Astrocyte of the cerebellum (primary cell): ENCODE results near the gene TMA7B.
A peak's percentile ranks its signal among the peaks of the same experiment; 100 is the strongest.

Experiments
- DNase-seq: peaks from one replicate; pipeline ENCODE4 v3.0.0-alpha.2; 2011; ENCODE audit warnings: low read depth
- H3K4me3 ChIP-seq: 2 replicates; pipeline ENCODE4 v1.5.1; 2011; ENCODE audit warnings: mild to moderate bottlenecking, low read depth, low read length, moderate library complexity
- CTCF ChIP-seq: IDR thresholded peaks from 2 replicates; pipeline ENCODE4 v1.5.1; 2012; ENCODE audit warnings: low read length, low read depth, moderate library complexity, mild to moderate bottlenecking; ENCODE audit errors: missing control alignments
- in situ Hi-C: cut with HindIII; loops from 2 replicates; pipeline ENCODE4 v1.10.0; 2017; ENCODE audit warnings: low sequenced_read_pairs

TMA7B gene

DNA sequence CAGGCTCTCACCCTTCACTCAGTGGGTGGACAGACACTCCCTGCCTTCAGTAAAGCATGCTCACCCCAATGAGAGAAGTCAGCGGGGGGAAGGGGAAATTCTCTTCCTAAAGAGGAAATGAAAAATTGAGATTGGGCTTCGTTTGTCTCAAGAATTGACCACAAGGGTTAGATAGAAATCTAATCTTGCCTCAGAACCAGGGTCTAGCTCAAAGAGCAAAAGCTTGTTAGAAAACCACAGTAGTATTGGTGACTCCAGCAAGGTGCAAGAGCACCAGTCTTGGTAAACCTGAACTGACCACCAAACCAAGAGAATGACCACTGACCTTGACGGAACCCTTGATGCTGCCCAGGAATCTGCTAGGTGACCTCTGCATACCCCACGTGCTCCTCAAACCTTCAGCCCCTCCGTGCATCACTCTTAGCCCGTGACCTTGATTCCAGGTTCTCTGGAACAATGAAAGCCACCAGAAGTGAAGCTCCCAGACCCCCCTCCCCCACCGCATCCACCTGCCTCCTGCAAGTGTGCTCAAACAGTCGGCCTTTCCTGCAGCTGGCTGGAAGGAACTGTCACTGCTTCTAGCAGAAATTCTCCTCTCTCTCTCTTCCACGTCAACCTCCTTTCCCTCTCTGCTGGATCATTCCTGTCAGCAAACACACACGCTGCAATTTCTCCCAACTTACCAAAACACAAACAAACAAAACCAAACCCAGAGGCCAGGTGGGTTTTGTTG, 3.1 kb upstream of the TMA7B start:
- in situ Hi-C loops, result no loop called here
- TF ChIP-seq CTCF, result no peak
- no peak overlapping the region for H3K4me3 ChIP-seq
- DNase-seq, result no peak

- H3K4me3 ChIP-seq, result no peak overlapping the region
- in situ Hi-C loops, result no loop called here
- no peak for TF ChIP-seq CTCF
- DNase-seq, result no peak
These were observed 2.0 kb upstream of the TMA7B start for GRCh38 chr22:39958009-39958711.

- no peak for TF ChIP-seq CTCF
- in situ Hi-C loops, result no loop called here
These were observed 1.1 kb upstream of the TMA7B start for GRCh38 chr22:39958949-39959639.

DNA sequence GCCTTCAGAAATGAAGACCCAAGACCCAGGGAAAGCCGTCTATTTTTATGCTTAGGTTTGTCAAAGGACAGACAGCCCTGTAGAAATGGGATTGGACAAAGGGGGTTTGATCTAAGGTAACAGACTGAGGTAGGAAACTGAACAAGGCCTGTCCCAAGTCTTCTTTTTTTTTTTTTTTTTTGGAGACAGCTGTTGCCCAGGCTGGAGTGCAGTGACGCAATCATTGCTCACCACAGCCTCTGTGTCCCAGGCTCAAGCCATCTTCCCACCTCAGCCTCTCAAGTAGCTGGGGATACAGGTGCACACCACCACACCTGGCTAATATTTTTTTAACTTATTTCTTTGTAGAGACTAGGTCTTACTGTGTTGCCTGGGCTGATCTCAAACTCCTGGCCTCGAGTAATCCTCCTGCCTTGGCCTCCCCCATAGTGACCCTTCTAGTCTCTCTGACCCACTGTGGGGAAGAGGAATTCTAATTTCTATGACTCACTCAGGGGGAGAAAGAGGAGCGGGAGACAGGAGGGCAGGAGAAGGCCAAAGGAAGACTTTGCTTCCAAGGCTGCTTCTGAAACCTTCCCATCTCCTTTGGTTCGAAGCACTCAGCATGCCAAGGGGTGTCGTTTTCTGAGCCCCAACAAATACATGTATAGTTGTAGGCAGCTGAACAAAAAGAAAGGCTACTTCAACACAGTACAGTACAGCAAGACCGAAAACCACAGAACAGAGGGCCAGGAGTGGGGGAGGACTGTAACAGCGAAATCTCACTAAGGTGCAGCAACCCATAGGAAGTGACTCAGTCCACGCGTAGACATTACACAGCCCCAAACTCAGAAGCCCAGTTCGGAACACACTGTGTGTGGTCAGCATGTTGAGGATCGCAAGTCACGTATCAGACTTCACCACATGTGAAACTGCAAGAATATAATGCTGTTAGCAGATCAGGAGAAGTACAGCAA, 872 bp downstream of the TMA7B start:
- no peak overlapping the region for H3K4me3 ChIP-seq
- in situ Hi-C loops, result no loop called here
- TF ChIP-seq CTCF, result no peak
- peak; percentile 96 for DNase-seq

More at GRCh38 chr22:39958949-39959639, 1.1 kb upstream of the TMA7B start:
- no peak overlapping the region for H3K4me3 ChIP-seq
- no peak for DNase-seq

DNA sequence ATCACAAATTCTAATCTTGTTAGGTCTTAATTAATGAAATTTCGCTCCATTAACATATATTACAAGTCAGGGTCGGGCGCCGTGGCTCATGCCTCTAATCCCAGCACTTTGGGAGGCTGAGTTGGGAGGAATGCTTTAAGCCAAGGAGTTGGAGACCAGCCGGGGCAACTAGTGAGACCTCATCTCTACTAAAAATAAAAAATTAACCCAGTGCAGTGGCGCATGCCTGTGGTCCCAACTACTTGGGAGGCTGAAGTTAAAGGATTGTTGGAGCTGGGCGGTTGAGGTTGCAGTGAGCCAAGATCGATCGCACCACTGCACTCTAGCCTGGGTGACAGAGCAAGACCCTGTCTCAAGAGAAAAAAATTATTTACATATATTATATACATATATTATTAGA, 1.9 kb downstream of the TMA7B start:
- in situ Hi-C loops, result no loop called here
- DNase-seq, result no peak
- TF ChIP-seq CTCF, result no peak
- no peak overlapping the region for H3K4me3 ChIP-seq

- H3K4me3 ChIP-seq, result no peak overlapping the region
- no peak for DNase-seq
- in situ Hi-C loops, result no loop called here
- TF ChIP-seq CTCF, result no peak
These were observed 5.6 kb downstream of the TMA7B start for GRCh38 chr22:39965748-39966147.
